Endothelial cell (in vitro differentiated cells): ENCODE data around the gene FUT7. TPM values are rescaled to one million over a fixed set of nuclear protein-coding genes. Genes with fewer than 3 reads are reported as not detected.

Source experiments
- DNase-seq: peaks from one replicate; pipeline ENCODE4 v3.0.0; 2021; ENCODE audit warnings: low spot score
- H3K27ac Mint-ChIP-seq: one replicate; pipeline ENCODE4 v1.8.0; 2021; ENCODE audit warnings: mixed read lengths, inconsistent platforms; ENCODE audit not compliant: unreplicated experiment
- H3K27me3 Mint-ChIP-seq: one replicate; pipeline ENCODE4 v1.8.0; 2021; ENCODE audit warnings: mild to moderate bottlenecking, moderate library complexity, mixed read lengths, inconsistent platforms; ENCODE audit not compliant: unreplicated experiment
- H3K36me3 Mint-ChIP-seq: one replicate; pipeline ENCODE4 v1.8.0; 2021; ENCODE audit warnings: mild to moderate bottlenecking, low read depth, mixed read lengths, inconsistent platforms; ENCODE audit not compliant: unreplicated experiment
- H3K4me1 Mint-ChIP-seq: one replicate; pipeline ENCODE4 v1.8.0; 2021; ENCODE audit warnings: mild to moderate bottlenecking, mixed read lengths, inconsistent platforms; ENCODE audit not compliant: unreplicated experiment
- H3K4me3 Mint-ChIP-seq: one replicate; pipeline ENCODE4 v1.8.0; 2021; ENCODE audit warnings: mild to moderate bottlenecking, mixed read lengths, inconsistent platforms; ENCODE audit not compliant: unreplicated experiment
- H3K9me3 Mint-ChIP-seq: one replicate; pipeline ENCODE4 v1.8.0; 2021; ENCODE audit warnings: mixed read lengths, inconsistent platforms; ENCODE audit not compliant: unreplicated experiment
- total RNA-seq: library from RNA; stranded (reverse); fragmentation: NEBNext Ultra II Directional; extraction: Animal tissue kit (Norgen Biotek cat#: 25700); gene quantifications from one replicate; pipeline ENCODE4 v1.2.1, GENCODE V29; 2021; ENCODE audit not compliant: unreplicated experiment
- TF ChIP-seq, protein P1 (sequence below): fragments of 200-600 bp; sonication (generic); IDR thresholded peaks from one replicate; pipeline ENCODE4 v1.5.0; 2021; ENCODE audit warnings: antibody characterized with exemption; ENCODE audit not compliant: unreplicated experiment

Gene FUT7
- total RNA-seq, 1 donor from 2014 or later = not detected

DNA sequence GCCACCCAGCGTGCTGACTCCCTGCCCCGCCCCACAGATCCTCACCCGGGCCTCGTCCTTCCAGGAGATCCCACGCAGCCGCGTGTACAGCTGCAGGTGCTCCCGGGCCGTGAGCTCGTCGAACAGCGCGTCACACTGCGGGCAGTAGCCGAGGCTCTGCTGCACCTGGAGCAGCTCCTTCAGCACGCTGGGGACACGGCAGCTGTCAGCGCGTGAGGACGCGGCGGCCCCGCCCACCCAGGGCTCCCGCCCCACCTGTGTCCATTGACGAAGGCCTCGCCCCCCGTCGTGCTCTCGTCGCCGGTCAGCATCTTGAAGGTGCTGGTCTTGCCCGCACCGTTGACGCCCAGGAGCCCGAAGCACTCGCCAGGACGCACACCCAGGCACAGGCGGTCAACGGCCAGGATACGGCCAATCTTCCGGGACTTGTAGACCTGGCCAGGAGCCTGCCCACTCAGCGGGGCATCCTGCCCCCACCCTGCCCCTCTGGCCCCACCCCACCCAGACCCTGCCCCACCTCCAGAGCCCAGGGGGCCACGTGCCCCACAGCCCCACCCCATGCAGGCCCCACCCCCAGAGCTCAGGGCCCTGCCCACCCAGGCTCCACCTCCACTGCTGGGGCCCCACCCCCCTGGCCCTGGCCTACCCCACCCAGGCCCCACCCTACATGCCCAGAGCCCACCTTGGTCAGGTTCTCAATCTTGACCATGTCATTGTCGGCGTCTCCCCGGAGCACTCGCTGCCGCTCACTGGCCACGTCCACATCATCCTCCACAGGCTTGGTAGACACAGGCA, 21.8 kb downstream of the FUT7 start:
- Mint-ChIP-seq H3K27me3 (peaks cover under 1% of the 10 kb centered on the region), H3K27ac (no peak overlapping the region), H3K36me3 (no peaks in the 10 kb centered on the region)

DNA sequence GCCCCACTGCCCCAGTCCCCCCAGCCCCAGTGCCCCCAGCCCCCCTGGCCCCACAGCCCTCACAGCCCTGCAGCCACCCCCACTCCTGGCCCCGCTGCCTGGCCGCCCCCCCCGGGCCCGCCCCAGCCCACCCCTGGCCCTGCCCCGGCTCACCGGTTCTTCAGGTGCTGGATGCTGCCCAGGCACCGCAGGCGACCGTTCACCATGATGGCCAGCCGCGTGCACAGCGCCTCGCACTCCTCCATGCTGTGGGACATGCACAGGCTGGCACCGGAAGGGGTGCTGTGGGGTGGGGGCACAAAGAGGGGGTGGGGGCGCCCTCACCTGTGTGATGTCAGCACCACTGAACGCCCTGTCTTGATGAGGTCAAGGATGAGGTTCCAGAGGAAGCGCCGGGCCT, 22.7 kb downstream of the FUT7 start:
- TF ChIP-seq, protein P1, sequence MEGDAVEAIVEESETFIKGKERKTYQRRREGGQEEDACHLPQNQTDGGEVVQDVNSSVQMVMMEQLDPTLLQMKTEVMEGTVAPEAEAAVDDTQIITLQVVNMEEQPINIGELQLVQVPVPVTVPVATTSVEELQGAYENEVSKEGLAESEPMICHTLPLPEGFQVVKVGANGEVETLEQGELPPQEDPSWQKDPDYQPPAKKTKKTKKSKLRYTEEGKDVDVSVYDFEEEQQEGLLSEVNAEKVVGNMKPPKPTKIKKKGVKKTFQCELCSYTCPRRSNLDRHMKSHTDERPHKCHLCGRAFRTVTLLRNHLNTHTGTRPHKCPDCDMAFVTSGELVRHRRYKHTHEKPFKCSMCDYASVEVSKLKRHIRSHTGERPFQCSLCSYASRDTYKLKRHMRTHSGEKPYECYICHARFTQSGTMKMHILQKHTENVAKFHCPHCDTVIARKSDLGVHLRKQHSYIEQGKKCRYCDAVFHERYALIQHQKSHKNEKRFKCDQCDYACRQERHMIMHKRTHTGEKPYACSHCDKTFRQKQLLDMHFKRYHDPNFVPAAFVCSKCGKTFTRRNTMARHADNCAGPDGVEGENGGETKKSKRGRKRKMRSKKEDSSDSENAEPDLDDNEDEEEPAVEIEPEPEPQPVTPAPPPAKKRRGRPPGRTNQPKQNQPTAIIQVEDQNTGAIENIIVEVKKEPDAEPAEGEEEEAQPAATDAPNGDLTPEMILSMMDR = no peak
- no peak for DNase-seq
- no peak overlapping the region for H3K27ac Mint-ChIP-seq
- peaks cover 5% of the 10 kb centered on the region for H3K9me3 Mint-ChIP-seq
- H3K4me3 Mint-ChIP-seq = no peak overlapping the region
- no peaks in the 10 kb centered on the region for H3K4me1 Mint-ChIP-seq
- H3K36me3 Mint-ChIP-seq = no peaks in the 10 kb centered on the region
- peaks cover 6% of the 10 kb centered on the region for H3K27me3 Mint-ChIP-seq

More for the DNA sequence above, 21.8 kb downstream of the FUT7 start:
- Mint-ChIP-seq H3K9me3 (no peaks in the 10 kb centered on the region), H3K4me3 (no peak overlapping the region), H3K4me1 (no peaks in the 10 kb centered on the region)
- no peak for DNase-seq
- TF ChIP-seq, protein P1 = no peak

DNA sequence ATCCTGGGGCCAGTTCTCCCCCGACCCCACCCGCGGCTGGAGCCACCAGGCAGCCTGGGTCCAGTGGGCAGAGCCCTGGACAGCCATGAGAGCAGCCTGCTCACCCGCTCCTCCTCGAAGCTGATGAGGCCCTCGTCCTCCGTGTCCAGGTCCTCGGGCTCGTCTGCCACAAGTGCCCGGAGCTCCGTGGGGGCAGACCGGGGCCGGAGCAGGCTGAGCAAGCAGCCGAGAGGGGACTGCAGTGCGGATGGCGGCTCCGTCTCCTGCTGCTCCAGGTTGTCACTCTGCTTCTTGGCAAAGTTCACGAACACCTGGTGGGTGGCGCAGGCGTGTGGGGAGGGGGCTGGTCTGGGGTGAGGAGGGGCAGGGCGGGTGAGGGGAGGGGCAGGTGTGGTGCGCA, 23.6 kb downstream of the FUT7 start:
- H3K27me3 Mint-ChIP-seq = peaks cover 7% of the 10 kb centered on the region

DNA sequence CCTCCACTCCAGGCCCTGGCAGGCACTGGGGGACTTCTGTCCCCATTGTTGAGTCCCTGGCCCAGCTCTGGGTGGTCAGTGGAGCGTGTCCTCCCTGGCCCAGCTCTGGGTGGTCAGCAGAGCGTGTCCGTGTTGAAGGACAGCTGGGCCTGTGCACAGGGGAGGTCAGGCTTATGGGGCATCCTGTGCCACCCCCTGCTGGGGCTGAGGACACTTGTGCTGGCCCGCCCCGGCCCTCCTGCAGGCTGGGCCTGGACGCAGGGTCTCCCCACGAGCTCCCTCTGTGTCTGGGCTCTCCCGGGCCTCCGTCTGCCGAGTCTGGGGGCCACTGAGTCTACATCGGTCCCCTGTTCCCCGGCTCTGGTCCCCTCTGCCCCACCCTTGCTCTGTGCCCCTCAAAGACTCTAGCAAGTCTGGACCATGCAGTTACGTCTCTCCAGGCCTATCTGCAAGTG, 24.0 kb downstream of the FUT7 start:
- H3K27me3 Mint-ChIP-seq = peaks cover 7% of the 10 kb centered on the region
- no peak overlapping the region for H3K4me3 Mint-ChIP-seq

More for the DNA sequence above, 23.6 kb downstream of the FUT7 start:
- Mint-ChIP-seq H3K27ac (no peak overlapping the region), H3K4me1 (no peaks in the 10 kb centered on the region), H3K9me3 (peaks cover 5% of the 10 kb centered on the region), H3K36me3 (no peaks in the 10 kb centered on the region), H3K4me3 (no peak overlapping the region)
- TF ChIP-seq, protein P1 = no peak
- no peak for DNase-seq

More for the DNA sequence above, 24.0 kb downstream of the FUT7 start:
- Mint-ChIP-seq H3K27ac (no peak overlapping the region), H3K36me3 (no peaks in the 10 kb centered on the region), H3K4me1 (no peaks in the 10 kb centered on the region), H3K9me3 (peaks cover 5% of the 10 kb centered on the region)
- TF ChIP-seq, protein P1 = no peak
- no peak for DNase-seq
